ENCODE data around the gene SGPP2. TPM values are rescaled to one million over a fixed set of nuclear protein-coding genes. Genes with fewer than 3 reads are reported as not detected.

The SGPP2 gene, protein sequence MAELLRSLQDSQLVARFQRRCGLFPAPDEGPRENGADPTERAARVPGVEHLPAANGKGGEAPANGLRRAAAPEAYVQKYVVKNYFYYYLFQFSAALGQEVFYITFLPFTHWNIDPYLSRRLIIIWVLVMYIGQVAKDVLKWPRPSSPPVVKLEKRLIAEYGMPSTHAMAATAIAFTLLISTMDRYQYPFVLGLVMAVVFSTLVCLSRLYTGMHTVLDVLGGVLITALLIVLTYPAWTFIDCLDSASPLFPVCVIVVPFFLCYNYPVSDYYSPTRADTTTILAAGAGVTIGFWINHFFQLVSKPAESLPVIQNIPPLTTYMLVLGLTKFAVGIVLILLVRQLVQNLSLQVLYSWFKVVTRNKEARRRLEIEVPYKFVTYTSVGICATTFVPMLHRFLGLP
- total RNA-seq (1 to 10 TPM; 2.2 to 4.0 (median 3.3) TPM), total RNA-seq (4.5 to 108 (median 8.3) reads per million in 29 experiments)
- 4.6 TPM for total RNA-seq (2013)

DNA sequence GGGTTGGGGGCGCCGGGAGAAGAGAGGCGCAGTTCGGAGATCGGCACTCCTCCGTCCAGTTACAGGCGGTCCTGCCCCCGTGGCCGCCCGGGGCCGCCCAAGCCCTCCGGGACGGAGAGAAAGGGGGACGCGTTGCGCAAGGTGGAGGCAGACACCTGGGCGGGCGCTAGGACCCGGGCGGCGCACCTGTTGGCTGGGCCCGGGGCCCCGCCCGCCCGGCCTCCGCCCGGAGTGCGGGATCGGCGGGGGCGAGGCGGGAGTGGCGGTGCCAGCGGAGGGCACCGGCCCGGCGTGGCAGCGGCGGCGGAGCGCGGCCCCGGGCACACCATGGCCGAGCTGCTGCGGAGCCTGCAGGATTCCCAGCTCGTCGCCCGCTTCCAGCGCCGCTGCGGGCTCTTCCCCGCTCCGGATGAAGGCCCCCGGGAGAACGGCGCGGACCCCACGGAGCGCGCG lies at the start of gene SGPP2:
TSS of gene SGPP2 (plus strand) at position 268 of the 453 bp plus-strand sequence. CDS start at position 328, 60 bp downstream.
- DNase-seq = peak in 7 of 35 experiments; percentile 2 to 32 (median 14)
- WGBS (ENCODE audit: insufficient coverage) = 2% methylated on average over 60 of the region's 61 CpGs
- CTCF ChIA-PET = no interaction called here

DNA sequence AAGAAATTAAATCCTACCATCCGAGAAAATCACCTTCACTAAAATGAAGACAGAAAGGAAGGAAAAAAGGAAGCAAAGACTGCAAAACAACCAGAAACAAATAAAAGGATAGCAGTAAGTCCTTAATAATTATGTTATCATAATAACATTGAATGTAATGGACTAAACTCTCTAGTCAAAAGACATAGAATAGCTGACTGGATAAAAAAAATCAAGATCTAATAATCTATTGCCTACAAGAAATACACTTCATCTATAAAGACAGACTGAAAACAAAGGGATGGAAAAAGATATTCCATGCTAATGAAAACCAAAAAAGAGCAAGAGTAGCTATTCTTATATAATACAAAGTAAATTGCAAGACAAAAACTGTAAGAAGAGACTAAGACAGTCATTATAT lies 48.5 kb upstream of the SGPP2 start:
- Histone ChIP-seq H3K4me3 (ENCODE audit: control insufficient read depth in 1 of 2, extremely low read depth in 1 of 2, low read length in 1 of 2) (no peak overlapping the region), H3K36me3 (ENCODE audit: control insufficient read depth in 2 of 2, extremely low read depth in 1 of 2, insufficient read depth in 1 of 2, low read length in 1 of 2) (no peaks in the 10 kb centered on the region), H3K27ac (ENCODE audit: low read length) (no peak overlapping the region), H3K9me3 (no peaks in the 10 kb centered on the region), H3K4me1 (ENCODE audit: control insufficient read depth in 1 of 2, extremely low read depth in 1 of 2, insufficient read depth in 2 of 2, low read length in 2 of 2) (no peaks in the 10 kb centered on the region), H3K27me3 (replicated peaks in 1 of 2; ENCODE audit: control insufficient read depth in 2 of 2, extremely low read depth in 1 of 2, insufficient read depth in 2 of 2, low read length in 1 of 2) (peaks cover 0 to 3% of the 10 kb centered on the region in 2 experiments)
- peaks cover 10 to 13% of the 10 kb centered on the region in 2 donors for H3K27me3 Mint-ChIP-seq
- ChIA-PET POLR2A (no interaction called here), CTCF (no interaction called here)
- DNase-seq = no peak
- ATAC-seq (replicated peaks in 1 of 4) = no peak
- H3K9me3 Mint-ChIP-seq = peaks cover 6 to 16% (median 16%) of the 10 kb centered on the region in 3 donors
- no peaks in the 10 kb centered on the region for H3K4me1 Mint-ChIP-seq
- WGBS (ENCODE audit: insufficient coverage) = no CpG with 5 or more reads among the region's 1 CpG
- H3K27ac Mint-ChIP-seq = no peak overlapping the region
- H3K4me3 Mint-ChIP-seq = no peak overlapping the region
- H3K36me3 Mint-ChIP-seq = no peaks in the 10 kb centered on the region

More for the DNA sequence above, at the start of gene SGPP2:
- peaks cover 0 to 24% of the 10 kb centered on the region in 2 experiments for H3K4me1 ChIP-seq (ENCODE audit: control insufficient read depth in 1 of 2, extremely low read depth in 1 of 2, insufficient read depth in 2 of 2, low read length in 2 of 2)
- H3K36me3 Mint-ChIP-seq = no peaks in the 10 kb centered on the region
- H3K4me3 ChIP-seq (ENCODE audit: control insufficient read depth in 1 of 2, extremely low read depth in 1 of 2, low read length in 1 of 2) = peak within 1 kb of the TSS; percentile 38 to 58
- peak within 1 kb of the TSS; percentile 56 for H3K27ac ChIP-seq (ENCODE audit: low read length)
- H3K9me3 ChIP-seq = no peaks in the 10 kb centered on the region
- peaks cover 36 to 46% of the 10 kb centered on the region in 2 donors for H3K27me3 Mint-ChIP-seq
- POLR2A ChIA-PET = interaction anchor here in 1 of 2 donors (0.6 kb wide), 1 partner anchor 142 kb away, joined by 6 read pairs; no protein-coding TSS in a partner anchor
- H3K9me3 Mint-ChIP-seq = peaks cover 0 to 1% (median 0%) of the 10 kb centered on the region in 3 donors
- peak within 1 kb of the TSS; percentile 64 to 80 for H3K27ac Mint-ChIP-seq
- H3K27me3 ChIP-seq (replicated peaks in 1 of 2; ENCODE audit: control insufficient read depth in 2 of 2, extremely low read depth in 1 of 2, insufficient read depth in 2 of 2, low read length in 1 of 2) = peaks cover 14 to 21% of the 10 kb centered on the region in 2 experiments
- H3K4me1 Mint-ChIP-seq = peaks cover 23 to 41% (median 37%) of the 10 kb centered on the region in 3 donors
- peak; percentile 36 to 64 (median 56) for ATAC-seq (replicated peaks in 1 of 4)
- H3K4me3 Mint-ChIP-seq = peak within 1 kb of the TSS; percentile 82 to 88 (median 85)
- no peaks in the 10 kb centered on the region for H3K36me3 ChIP-seq (ENCODE audit: control insufficient read depth in 2 of 2, extremely low read depth in 1 of 2, insufficient read depth in 1 of 2, low read length in 1 of 2)

DNA sequence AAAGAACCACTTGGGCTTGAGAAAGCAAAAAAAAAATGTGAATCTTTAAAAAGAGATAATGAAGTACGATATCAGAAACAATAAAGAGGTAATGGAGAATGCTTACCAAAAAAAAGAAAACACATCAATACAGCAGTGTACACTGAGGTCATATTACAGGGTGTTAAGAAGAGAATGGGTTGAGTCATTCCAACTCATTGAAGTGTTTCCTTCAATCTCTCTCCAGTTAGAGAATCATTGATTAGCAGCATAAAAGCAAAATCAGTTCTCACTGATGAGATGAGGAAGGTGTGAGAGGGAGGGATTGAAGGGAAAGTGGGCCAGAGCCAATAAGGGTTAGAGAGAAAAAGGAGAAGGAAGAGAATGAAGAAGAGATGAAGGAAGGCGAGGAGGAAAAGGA lies 43.9 kb upstream of the SGPP2 start:
- no CpG with 5 or more reads among the region's 2 CpGs for WGBS (ENCODE audit: insufficient coverage)
- ChIA-PET CTCF (no interaction called here), POLR2A (no interaction called here)
- Histone ChIP-seq H3K9me3 (no peaks in the 10 kb centered on the region), H3K36me3 (ENCODE audit: control insufficient read depth in 2 of 2, extremely low read depth in 1 of 2, insufficient read depth in 1 of 2, low read length in 1 of 2) (no peaks in the 10 kb centered on the region), H3K27ac (ENCODE audit: low read length) (no peak overlapping the region), H3K27me3 (replicated peaks in 1 of 2; ENCODE audit: control insufficient read depth in 2 of 2, extremely low read depth in 1 of 2, insufficient read depth in 2 of 2, low read length in 1 of 2) (no peaks in the 10 kb centered on the region), H3K4me1 (ENCODE audit: control insufficient read depth in 1 of 2, extremely low read depth in 1 of 2, insufficient read depth in 2 of 2, low read length in 2 of 2) (no peaks in the 10 kb centered on the region), H3K4me3 (ENCODE audit: control insufficient read depth in 1 of 2, extremely low read depth in 1 of 2, low read length in 1 of 2) (no peak overlapping the region)
- H3K9me3 Mint-ChIP-seq = peaks cover under 1 to 11% (median 2%) of the 10 kb centered on the region in 3 donors
- H3K27ac Mint-ChIP-seq = no peak overlapping the region
- no peaks in the 10 kb centered on the region for H3K36me3 Mint-ChIP-seq
- no peak for ATAC-seq (replicated peaks in 1 of 4)
- peaks cover 1 to 3% of the 10 kb centered on the region in 2 donors for H3K27me3 Mint-ChIP-seq
- H3K4me1 Mint-ChIP-seq = no peaks in the 10 kb centered on the region
- no peak for DNase-seq
- no peak overlapping the region for H3K4me3 Mint-ChIP-seq

DNA sequence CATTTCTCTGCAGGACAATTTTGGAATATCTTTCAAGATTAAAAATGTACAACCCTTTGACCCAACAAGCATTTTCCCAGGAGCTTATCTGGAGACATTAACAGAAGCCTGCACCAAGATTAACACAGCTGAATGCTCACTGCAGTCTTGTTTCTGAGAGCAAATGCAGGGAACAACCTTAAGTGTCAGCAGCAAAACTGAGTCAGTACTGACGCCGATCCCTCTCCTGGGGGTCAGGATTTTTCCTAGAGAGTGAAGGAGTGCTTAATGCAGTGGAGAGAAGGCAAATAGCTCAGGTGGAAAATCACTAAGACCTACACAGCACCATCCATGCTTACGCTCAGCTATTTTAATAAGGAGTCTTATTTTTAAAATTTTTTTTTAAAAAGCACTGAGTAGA lies 42.8 kb upstream of the SGPP2 start:
- WGBS (ENCODE audit: insufficient coverage) = no CpG with 5 or more reads among the region's 3 CpGs
- H3K4me3 Mint-ChIP-seq = no peak overlapping the region
- peaks cover 0 to 11% (median 2%) of the 10 kb centered on the region in 3 donors for H3K9me3 Mint-ChIP-seq
- ATAC-seq (replicated peaks in 1 of 4) (no peak), DNase-seq (no peak)
- no peak overlapping the region for H3K27ac Mint-ChIP-seq
- no peaks in the 10 kb centered on the region for H3K36me3 Mint-ChIP-seq
- POLR2A ChIA-PET = interaction anchor here in 1 of 2 donors (0.6 kb wide), 1 partner anchor 787 kb away, joined by 4 read pairs; no protein-coding TSS in a partner anchor
- Histone ChIP-seq H3K36me3 (ENCODE audit: control insufficient read depth in 2 of 2, extremely low read depth in 1 of 2, insufficient read depth in 1 of 2, low read length in 1 of 2) (no peaks in the 10 kb centered on the region), H3K27me3 (replicated peaks in 1 of 2; ENCODE audit: control insufficient read depth in 2 of 2, extremely low read depth in 1 of 2, insufficient read depth in 2 of 2, low read length in 1 of 2) (no peaks in the 10 kb centered on the region), H3K4me3 (ENCODE audit: control insufficient read depth in 1 of 2, extremely low read depth in 1 of 2, low read length in 1 of 2) (no peak overlapping the region), H3K9me3 (no peaks in the 10 kb centered on the region), H3K4me1 (ENCODE audit: control insufficient read depth in 1 of 2, extremely low read depth in 1 of 2, insufficient read depth in 2 of 2, low read length in 2 of 2) (no peaks in the 10 kb centered on the region), H3K27ac (ENCODE audit: low read length) (no peak overlapping the region)
- peaks cover 1 to 3% of the 10 kb centered on the region in 2 donors for H3K27me3 Mint-ChIP-seq
- H3K4me1 Mint-ChIP-seq = no peaks in the 10 kb centered on the region
- CTCF ChIA-PET = no interaction called here

- Histone ChIP-seq H3K4me1 (ENCODE audit: control insufficient read depth in 1 of 2, extremely low read depth in 1 of 2, insufficient read depth in 2 of 2, low read length in 2 of 2) (no peaks in the 10 kb centered on the region), H3K36me3 (ENCODE audit: control insufficient read depth in 2 of 2, extremely low read depth in 1 of 2, insufficient read depth in 1 of 2, low read length in 1 of 2) (no peaks in the 10 kb centered on the region), H3K4me3 (ENCODE audit: control insufficient read depth in 1 of 2, extremely low read depth in 1 of 2, low read length in 1 of 2) (no peak overlapping the region), H3K27me3 (replicated peaks in 1 of 2; ENCODE audit: control insufficient read depth in 2 of 2, extremely low read depth in 1 of 2, insufficient read depth in 2 of 2, low read length in 1 of 2) (no peaks in the 10 kb centered on the region), H3K27ac (ENCODE audit: low read length) (no peak overlapping the region), H3K9me3 (no peaks in the 10 kb centered on the region)
- DNase-seq = no peak
- Mint-ChIP-seq H3K4me1 (no peaks in the 10 kb centered on the region), H3K4me3 (no peak overlapping the region), H3K9me3 (peaks cover 0 to 11% (median 0%) of the 10 kb centered on the region in 3 donors), H3K27me3 (peaks cover 0 to 3% of the 10 kb centered on the region in 2 donors), H3K36me3 (no peaks in the 10 kb centered on the region), H3K27ac (no peak overlapping the region)
- ATAC-seq (replicated peaks in 1 of 4) = no peak
- ChIA-PET CTCF (no interaction called here), POLR2A (no interaction called here)
- 94% methylated on average over 2 of the region's 4 CpGs for WGBS (ENCODE audit: insufficient coverage)
These were observed 41.1 kb upstream of the SGPP2 start for GRCh38 chr2:222383255-222383654.

DNA sequence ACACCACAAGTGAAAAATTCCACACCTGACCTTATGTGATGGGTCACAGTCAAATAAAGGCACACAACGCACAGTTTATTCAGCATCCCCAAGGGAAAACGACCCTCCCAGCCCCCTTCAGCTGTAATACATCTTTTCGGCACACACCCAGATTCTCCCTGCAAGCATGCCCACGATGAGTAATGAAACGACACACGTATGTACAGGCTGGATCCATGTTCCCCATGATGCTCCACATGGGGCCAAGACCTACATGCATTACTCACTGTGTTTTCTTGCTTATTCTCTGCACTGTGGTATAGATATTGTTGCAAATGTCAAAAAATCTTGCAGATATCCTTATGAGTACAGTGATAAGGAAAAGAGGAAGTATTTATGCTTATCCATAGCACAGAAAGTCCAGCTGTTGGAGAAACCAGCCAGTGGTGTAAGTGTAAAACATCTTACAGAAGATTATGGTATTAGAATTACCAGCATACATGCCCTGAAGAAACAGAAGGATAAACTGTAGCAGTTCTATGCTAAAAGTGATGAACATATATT lies 32.5 kb upstream of the SGPP2 start:
- Histone ChIP-seq H3K4me3 (ENCODE audit: control insufficient read depth in 1 of 2, extremely low read depth in 1 of 2, low read length in 1 of 2) (no peak overlapping the region), H3K9me3 (no peaks in the 10 kb centered on the region), H3K4me1 (ENCODE audit: control insufficient read depth in 1 of 2, extremely low read depth in 1 of 2, insufficient read depth in 2 of 2, low read length in 2 of 2) (no peaks in the 10 kb centered on the region), H3K27ac (ENCODE audit: low read length) (no peak overlapping the region), H3K36me3 (ENCODE audit: control insufficient read depth in 2 of 2, extremely low read depth in 1 of 2, insufficient read depth in 1 of 2, low read length in 1 of 2) (no peaks in the 10 kb centered on the region), H3K27me3 (replicated peaks in 1 of 2; ENCODE audit: control insufficient read depth in 2 of 2, extremely low read depth in 1 of 2, insufficient read depth in 2 of 2, low read length in 1 of 2) (no peaks in the 10 kb centered on the region)
- WGBS (ENCODE audit: insufficient coverage) = 57% methylated on average over 5 of the region's 6 CpGs
- CTCF ChIA-PET = no interaction called here
- POLR2A ChIA-PET = no interaction called here
- H3K4me1 Mint-ChIP-seq = no peaks in the 10 kb centered on the region
- no peak for DNase-seq
- H3K36me3 Mint-ChIP-seq = no peaks in the 10 kb centered on the region
- H3K27ac Mint-ChIP-seq = no peak overlapping the region
- no peak for ATAC-seq (replicated peaks in 1 of 4)
- H3K4me3 Mint-ChIP-seq = no peak overlapping the region
- peaks cover 4 to 10% of the 10 kb centered on the region in 2 donors for H3K27me3 Mint-ChIP-seq
- H3K9me3 Mint-ChIP-seq = no peaks in the 10 kb centered on the region
